GM19455 (cell line): ENCODE measurements around the gene ACTL8.

Source experiments
- ATAC-seq: cut with Tn5 transposase; IDR thresholded peaks from one replicate; pipeline ENCODE4 v1.9.1; 2021; ENCODE audit not compliant: unreplicated experiment

The ACTL8 gene

DNA sequence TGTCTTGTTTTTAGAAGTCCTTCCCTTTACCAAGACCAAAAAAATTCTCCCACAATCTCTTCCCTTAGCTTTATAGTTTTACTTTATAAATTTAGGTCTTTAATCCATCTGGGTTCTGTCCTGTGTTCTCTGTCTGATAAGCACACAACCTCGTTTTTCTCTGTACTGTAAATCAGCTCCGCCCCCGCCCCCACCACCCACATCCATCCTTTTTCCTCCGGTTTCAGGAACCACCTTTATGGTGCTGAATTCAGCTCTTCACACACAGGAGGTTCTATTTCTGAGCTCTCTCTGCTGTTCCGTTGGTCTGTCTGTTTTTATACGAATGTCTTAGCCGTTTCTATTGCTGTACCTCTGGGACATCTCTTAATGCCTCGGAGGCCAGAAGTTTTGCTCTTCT, 44.5 kb downstream of the ACTL8 start:
- ATAC-seq, result no peak

- ATAC-seq, result no peak
These were observed 47.0 kb downstream of the ACTL8 start for GRCh38 chr1:17802164-17802563.

DNA sequence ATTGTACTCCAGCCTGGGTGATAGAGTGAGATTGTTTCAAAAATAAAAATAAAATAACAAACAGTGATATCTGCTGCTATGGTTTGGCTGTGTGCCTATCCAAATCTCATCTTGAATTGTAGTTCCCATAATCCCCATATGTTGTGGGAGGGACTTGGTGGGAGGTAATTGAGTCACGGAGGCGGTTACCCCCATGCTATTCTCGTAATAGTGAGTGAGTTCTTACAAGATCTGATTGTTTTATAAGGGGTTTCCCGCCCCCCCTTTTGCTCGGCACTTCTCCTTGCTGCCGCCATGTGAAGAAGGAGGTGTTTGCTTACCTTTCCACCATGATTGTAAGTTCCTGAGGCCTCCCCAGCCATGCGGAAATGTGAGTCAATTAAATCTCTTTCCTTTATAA, 47.8 kb downstream of the ACTL8 start:
- no peak for ATAC-seq

GRCh38 chr1:17805869-17806684, 50.9 kb downstream of the ACTL8 start:
- ATAC-seq, result no peak

- ATAC-seq, result no peak
These were observed 53.7 kb downstream of the ACTL8 start for GRCh38 chr1:17808816-17809215.

- no peak for ATAC-seq
These were observed 55.5 kb downstream of the ACTL8 start for GRCh38 chr1:17810668-17811067.

GRCh38 chr1:17816511-17816910, 61.4 kb downstream of the ACTL8 start:
- ATAC-seq, result no peak

GRCh38 chr1:17819129-17819802, 64.1 kb downstream of the ACTL8 start:
- ATAC-seq, result no peak

GRCh38 chr1:17820198-17820597, 65.1 kb downstream of the ACTL8 start:
- ATAC-seq, result no peak

DNA sequence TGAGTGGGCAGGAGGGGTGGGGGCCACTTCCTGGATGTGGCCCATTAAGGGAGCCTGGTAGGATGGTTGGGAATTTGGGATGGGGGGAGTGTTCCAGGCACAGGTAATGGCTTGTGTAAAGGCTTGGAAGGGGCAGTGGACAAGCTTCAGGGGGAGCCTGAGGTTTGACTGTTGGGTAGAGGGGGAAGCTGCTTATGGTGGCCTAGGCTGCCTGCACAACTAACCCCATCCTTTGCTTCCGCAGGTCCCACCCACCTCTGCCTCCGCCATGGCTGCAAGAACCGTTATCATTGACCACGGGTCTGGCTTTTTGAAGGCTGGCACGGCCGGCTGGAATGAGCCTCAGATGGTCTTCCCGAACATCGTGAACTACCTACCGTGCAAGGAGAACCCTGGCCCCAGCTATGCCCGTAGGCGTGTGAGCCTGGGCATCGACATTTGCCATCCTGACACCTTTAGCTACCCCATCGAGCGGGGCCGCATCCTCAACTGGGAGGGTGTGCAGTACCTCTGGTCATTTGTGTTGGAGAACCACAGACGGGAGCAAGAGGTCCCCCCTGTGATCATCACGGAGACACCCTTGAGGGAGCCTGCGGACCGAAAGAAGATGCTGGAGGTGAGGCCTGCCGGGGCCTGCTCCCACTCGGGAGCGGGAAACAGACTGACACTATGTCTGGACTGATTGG, 67.8 kb downstream of the ACTL8 start:
- ATAC-seq, result no peak

- ATAC-seq, result no peak
These were observed 70.4 kb downstream of the ACTL8 start for GRCh38 chr1:17825273-17826164.

GRCh38 chr1:17826165-17826488, 71.0 kb downstream of the ACTL8 start:
- no peak for ATAC-seq

GRCh38 chr1:17828991-17829390, 73.9 kb downstream of the ACTL8 start:
- no peak for ATAC-seq

- ATAC-seq, result no peak
These were observed 74.4 kb downstream of the ACTL8 start for GRCh38 chr1:17829579-17829978.

- no peak for ATAC-seq
These were observed 76.5 kb downstream of the ACTL8 start for GRCh38 chr1:17831597-17831996.

DNA sequence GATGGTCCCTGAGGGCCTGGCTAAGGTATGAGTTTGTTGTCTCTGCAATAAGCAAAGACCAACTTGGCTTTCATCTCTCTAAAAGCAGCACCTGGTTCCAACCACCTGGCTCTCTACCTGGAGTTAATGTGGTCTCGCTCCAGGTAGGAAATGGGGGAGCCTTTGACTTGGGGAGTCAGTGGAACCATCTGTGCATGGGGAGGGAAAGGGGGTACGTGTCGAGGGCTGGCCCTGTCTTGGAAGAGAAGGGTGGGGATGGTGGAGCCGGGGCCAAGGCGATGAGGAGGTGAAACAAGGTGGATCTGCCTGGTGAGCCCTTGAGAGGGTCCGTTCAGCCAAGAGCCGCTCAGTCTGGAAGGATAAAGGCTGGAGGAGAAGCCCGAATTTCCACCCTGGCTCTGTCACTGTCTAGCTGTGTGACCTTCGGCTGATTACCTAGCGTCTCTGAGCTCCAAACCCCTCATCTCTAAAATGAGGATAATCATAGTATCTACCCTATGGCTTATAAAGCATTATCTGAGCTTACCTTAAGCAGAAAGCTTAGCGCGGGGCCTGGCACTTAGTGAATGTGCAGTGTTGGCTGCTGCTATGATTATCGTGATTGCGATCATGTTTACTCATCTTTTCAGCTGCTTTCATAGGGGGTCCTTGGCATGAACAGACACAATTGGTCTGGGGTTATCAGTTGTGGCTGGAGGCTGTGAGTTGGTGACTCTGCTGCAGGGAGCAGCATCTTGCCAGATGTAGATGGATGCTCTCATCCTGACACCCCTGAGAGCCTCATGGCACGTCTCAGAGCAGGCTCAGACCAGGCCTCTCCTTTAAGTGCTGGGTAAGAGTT, 78.7 kb downstream of the ACTL8 start:
- ATAC-seq, result no peak

DNA sequence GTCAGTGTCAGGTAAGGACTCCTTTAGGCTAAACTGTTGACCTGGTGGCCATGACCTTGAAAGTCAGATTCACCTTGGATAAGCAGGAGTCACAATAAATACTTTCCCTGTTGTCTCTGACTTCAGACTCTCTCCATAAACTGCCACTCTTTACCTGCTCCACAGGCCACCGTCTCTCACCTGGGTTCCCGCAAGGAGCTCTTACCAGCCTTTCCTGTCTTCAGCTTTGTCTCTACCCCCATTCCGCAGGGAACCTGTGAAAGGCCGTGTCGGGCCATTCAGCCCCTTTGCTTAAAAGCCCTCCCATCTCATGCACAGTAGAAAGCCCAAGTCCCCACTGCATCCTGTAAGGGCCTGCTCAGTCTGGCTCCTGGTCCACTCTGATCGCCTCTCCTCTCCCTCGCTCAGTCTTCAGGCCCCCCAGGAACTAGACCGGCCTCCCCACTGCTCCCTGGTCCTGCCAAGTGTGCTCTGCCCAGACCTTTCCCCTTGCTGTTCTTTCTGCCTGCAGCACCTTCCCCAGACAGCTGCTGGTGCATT, 79.5 kb downstream of the ACTL8 start:
- ATAC-seq, result no peak

DNA sequence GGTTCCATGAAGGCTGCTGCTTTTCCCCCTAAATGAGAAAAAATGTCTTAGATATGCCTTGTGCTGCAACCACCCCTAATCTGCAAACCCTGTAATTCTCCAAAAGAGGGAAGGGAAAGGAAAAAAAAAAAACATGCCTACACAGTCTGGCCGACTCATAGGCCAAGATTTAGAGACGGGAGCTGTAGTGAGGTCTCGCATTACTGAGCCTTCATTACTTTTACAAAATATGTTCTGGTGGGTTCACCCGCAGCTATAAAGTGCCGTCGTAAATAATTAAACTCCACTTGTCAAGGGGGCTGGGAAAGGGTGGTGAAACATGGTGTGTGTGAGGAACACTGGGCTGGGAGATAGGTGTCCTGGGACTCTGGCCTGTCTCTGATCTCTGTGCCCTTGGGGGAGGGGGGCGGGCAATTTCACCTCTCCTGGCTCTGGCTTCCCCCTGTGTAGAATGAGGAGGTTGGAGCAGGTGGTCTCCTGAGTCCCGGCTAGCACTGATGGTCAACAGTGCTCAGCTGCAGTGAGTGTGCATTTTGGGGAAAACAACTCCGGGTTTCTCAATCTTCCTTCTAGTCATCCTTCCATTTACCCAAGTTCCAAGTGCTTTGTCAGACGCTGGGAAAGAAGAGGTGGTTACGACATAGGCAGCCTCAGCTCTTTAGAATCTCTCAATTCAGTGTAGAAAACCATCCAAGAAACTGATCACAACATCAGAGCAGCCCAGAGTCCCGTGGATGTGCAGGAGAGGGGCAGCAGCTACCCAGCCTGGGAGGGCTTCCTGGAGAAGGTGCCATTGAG, 82.3 kb downstream of the ACTL8 start:
- no peak for ATAC-seq

- no peak for ATAC-seq
These were observed 84.6 kb downstream of the ACTL8 start for GRCh38 chr1:17839641-17840196.
